ENCODE measurements around the gene CRYGB. TPM values are rescaled to one million over a fixed set of nuclear protein-coding genes. Genes with fewer than 3 reads are reported as not detected.

The CRYGB gene
- total RNA-seq, 1 donor from 2014 or later, result not detected

- no peak overlapping the region for H3K4me3 ChIP-seq (ENCODE audit: low read length in 3 of 3)
- H3K27me3 ChIP-seq (ENCODE audit: control insufficient read depth in 3 of 3, insufficient read depth in 3 of 3, low read length in 3 of 3), result no peaks in the 10 kb centered on the region
- no peak overlapping the region for H3K9ac ChIP-seq (ENCODE audit: low read depth in 1 of 3, low read length in 3 of 3)
- H3K27ac ChIP-seq (ENCODE audit: low read depth, low read length), result no peak overlapping the region
- H3K4me1 ChIP-seq (ENCODE audit: control insufficient read depth in 3 of 3, insufficient read depth in 3 of 3, low read length in 3 of 3), result no peaks in the 10 kb centered on the region
- H3K9me3 ChIP-seq (ENCODE audit: control insufficient read depth in 3 of 3, low read length in 3 of 3), result no peaks in the 10 kb centered on the region
- H3K36me3 ChIP-seq (ENCODE audit: control insufficient read depth in 3 of 3, insufficient read depth in 3 of 3, low read length in 3 of 3), result no peaks in the 10 kb centered on the region
Measured at GRCh38 chr2:208097313-208097712, 48.6 kb downstream of the CRYGB start.

DNA sequence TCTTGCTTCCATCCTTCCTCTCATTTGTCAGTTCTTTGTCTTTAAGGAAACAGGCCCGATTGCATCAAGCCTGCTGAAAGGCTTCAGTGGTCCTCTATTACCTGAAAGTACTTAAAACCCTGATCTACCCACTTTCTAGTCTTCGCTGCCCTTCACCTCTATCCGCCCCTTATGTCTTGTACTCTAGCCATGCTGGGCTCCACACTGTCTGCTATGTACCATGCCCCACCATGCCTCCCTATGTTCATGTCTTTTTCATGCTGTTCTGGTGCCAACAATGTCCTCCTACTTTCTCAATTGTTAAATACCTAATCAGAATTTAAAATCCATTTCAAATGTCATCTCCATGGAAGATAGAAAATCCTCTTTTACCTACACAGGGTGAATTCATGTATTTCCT lies 49.9 kb downstream of the CRYGB start:
- Histone ChIP-seq H3K9ac (ENCODE audit: low read depth in 1 of 3, low read length in 3 of 3) (no peak overlapping the region), H3K4me3 (ENCODE audit: low read length in 3 of 3) (no peak overlapping the region), H3K4me1 (ENCODE audit: control insufficient read depth in 3 of 3, insufficient read depth in 3 of 3, low read length in 3 of 3) (no peaks in the 10 kb centered on the region), H3K27ac (ENCODE audit: low read depth, low read length) (no peak overlapping the region), H3K36me3 (ENCODE audit: control insufficient read depth in 3 of 3, insufficient read depth in 3 of 3, low read length in 3 of 3) (no peaks in the 10 kb centered on the region), H3K9me3 (ENCODE audit: control insufficient read depth in 3 of 3, low read length in 3 of 3) (no peaks in the 10 kb centered on the region), H3K27me3 (ENCODE audit: control insufficient read depth in 3 of 3, insufficient read depth in 3 of 3, low read length in 3 of 3) (no peaks in the 10 kb centered on the region)

GRCh38 chr2:208093128-208093527 lies 52.8 kb downstream of the CRYGB start:
- H3K36me3 ChIP-seq (ENCODE audit: control insufficient read depth in 3 of 3, insufficient read depth in 3 of 3, low read length in 3 of 3), result no peaks in the 10 kb centered on the region

More at GRCh38 chr2:208093128-208093527, 52.8 kb downstream of the CRYGB start:
- no peak overlapping the region for H3K4me3 ChIP-seq (ENCODE audit: low read length in 3 of 3)
- no peaks in the 10 kb centered on the region for H3K9me3 ChIP-seq (ENCODE audit: control insufficient read depth in 3 of 3, low read length in 3 of 3)
- H3K9ac ChIP-seq (ENCODE audit: low read depth in 1 of 3, low read length in 3 of 3), result no peak overlapping the region
- no peak overlapping the region for H3K27ac ChIP-seq (ENCODE audit: low read depth, low read length)
- no peaks in the 10 kb centered on the region for H3K4me1 ChIP-seq (ENCODE audit: control insufficient read depth in 3 of 3, insufficient read depth in 3 of 3, low read length in 3 of 3)
- H3K27me3 ChIP-seq (ENCODE audit: control insufficient read depth in 3 of 3, insufficient read depth in 3 of 3, low read length in 3 of 3), result no peaks in the 10 kb centered on the region

Other genes starting within 250 kb of the CRYGB start
- 20.9 TPM for gene PLEKHM3, start 120.6 kb downstream of the CRYGB start, total RNA-seq
- not detected for gene CRYGD, start 21.6 kb downstream of the CRYGB start, total RNA-seq
- gene CRYGC, start 16.3 kb downstream of the CRYGB start, total RNA-seq, result not detected
- gene CRYGA, start 17.4 kb upstream of the CRYGB start, total RNA-seq, result not detected
- gene C2orf80, start 43.9 kb upstream of the CRYGB start, total RNA-seq, result not detected
- gene IDH1, start 108.9 kb upstream of the CRYGB start, total RNA-seq, result 65.2 TPM
- 22.4 TPM for gene PIKFYVE, start 120.1 kb upstream of the CRYGB start, total RNA-seq